WTC11 (cell line): ENCODE measurements around the gene CCDC88B. TPM values are rescaled to one million over a fixed set of nuclear protein-coding genes. Genes with fewer than 3 reads are reported as not detected.

Experiments used
- ATAC-seq: fragments of 200-7000 bp; cut with Tn5 transposase; 2 replicates; pipeline ENCODE4 v1.10.0; 2021; ENCODE audit warnings: mild to moderate bottlenecking, moderate library complexity
- CTCF ChIA-PET: fragments of 300-600 bp; sonication (Branson Sonifier 250); formaldehyde crosslinking; loops from one replicate; lab custom pipeline; 2021; ENCODE audit warnings: antibody characterized with exemption; lab: Charles Lee
- POLR2A ChIA-PET: fragments of 350-600 bp; sonication (Branson Sonifier 250); formaldehyde crosslinking; loops from one replicate; lab custom pipeline; 2021; ENCODE audit warnings: antibody characterized with exemption; lab: Charles Lee
- DNase-seq: peaks from one replicate; pipeline ENCODE4 v3.0.0; 2021; ENCODE audit warnings: low spot score
- H3K27ac Mint-ChIP-seq: 2 replicates; pipeline ENCODE4 v1.8.0; 2021; ENCODE audit warnings: mixed read lengths
- H3K27me3 Mint-ChIP-seq: 2 replicates; pipeline ENCODE4 v1.8.0; 2021; ENCODE audit warnings: low read depth, mild to moderate bottlenecking, moderate library complexity, mixed read lengths
- H3K36me3 Mint-ChIP-seq: 2 replicates; pipeline ENCODE4 v1.8.0; 2021; ENCODE audit warnings: mixed read lengths
- H3K4me1 Mint-ChIP-seq: 2 replicates; pipeline ENCODE4 v1.8.0; 2022; ENCODE audit warnings: mixed read lengths
- H3K4me3 Mint-ChIP-seq: 2 replicates; pipeline ENCODE4 v1.8.0; 2021; ENCODE audit warnings: mild to moderate bottlenecking, moderate library complexity, mixed read lengths
- H3K9me3 Mint-ChIP-seq: 2 replicates; pipeline ENCODE4 v1.8.0; 2021; ENCODE audit warnings: mixed read lengths
- ETV6 ChIP-seq: sonication (generic); formaldehyde crosslinking; IDR thresholded peaks from 2 replicates; pipeline ENCODE4 v1.8.1; 2022; ENCODE audit warnings: mild to moderate bottlenecking, missing genetic modification reagents
- IRF2 ChIP-seq: sonication (generic); formaldehyde crosslinking; IDR thresholded peaks from 2 replicates; pipeline ENCODE4 v1.8.0; 2022; ENCODE audit warnings: low read depth, missing genetic modification reagents, borderline replicate concordance
- NFYB ChIP-seq: sonication (generic); formaldehyde crosslinking; conservative IDR thresholded peaks from 2 replicates; pipeline ENCODE4 v1.8.0; 2022; ENCODE audit warnings: low read depth, missing genetic modification reagents
- RELA ChIP-seq: sonication (generic); formaldehyde crosslinking; IDR thresholded peaks from 2 replicates; pipeline ENCODE4 v1.8.1; 2022; ENCODE audit warnings: missing genetic modification reagents, mild to moderate bottlenecking, borderline replicate concordance
- RORB ChIP-seq: fragments of 250-450 bp; sonication (Bioruptor Pico); IDR thresholded peaks from 2 replicates; pipeline ENCODE4 v1.9.0; 2021; ENCODE audit warnings: mild to moderate bottlenecking
- SMAD4 ChIP-seq: sonication (generic); formaldehyde crosslinking; IDR thresholded peaks from 2 replicates; pipeline ENCODE4 v1.8.0; 2022; ENCODE audit warnings: mild to moderate bottlenecking, missing genetic modification reagents
- SOX15 ChIP-seq: fragments of 250-450 bp; sonication (Bioruptor Pico); IDR thresholded peaks from 2 replicates; pipeline ENCODE4 v1.9.0; 2021; ENCODE audit warnings: mild to moderate bottlenecking
- TCF7 ChIP-seq: sonication (generic); formaldehyde crosslinking; IDR thresholded peaks from 2 replicates; pipeline ENCODE4 v1.8.0; 2022; ENCODE audit warnings: mild to moderate bottlenecking, low read depth, missing genetic modification reagents, moderate library complexity
- TEAD1 ChIP-seq: sonication (generic); formaldehyde crosslinking; IDR thresholded peaks from 2 replicates; pipeline ENCODE4 v1.8.0; 2022; ENCODE audit warnings: mild to moderate bottlenecking, missing genetic modification reagents
- ZNF138 ChIP-seq: sonication (generic); formaldehyde crosslinking; conservative IDR thresholded peaks from 2 replicates; pipeline ENCODE4 v1.8.1; 2022; ENCODE audit warnings: mild to moderate bottlenecking, moderate library complexity, missing genetic modification reagents
- ZNF317 ChIP-seq: sonication (generic); formaldehyde crosslinking; IDR thresholded peaks from 2 replicates; pipeline ENCODE4 v1.8.1; 2023; ENCODE audit warnings: low read depth, mild to moderate bottlenecking, moderate library complexity, missing genetic modification reagents, borderline replicate concordance
- ZNF416 ChIP-seq: fragments of 250-450 bp; sonication (Bioruptor Pico); IDR thresholded peaks from 2 replicates; pipeline ENCODE4 v1.9.0; 2021; ENCODE audit warnings: mild to moderate bottlenecking, inconsistent platforms
- ZNF671 ChIP-seq: fragments of 250-450 bp; sonication (Bioruptor Pico); IDR thresholded peaks from 2 replicates; pipeline ENCODE4 v1.8.0; 2021; ENCODE audit warnings: mild to moderate bottlenecking
- total RNA-seq: library from RNA; stranded (reverse); gene quantifications from 3 replicates; pipeline ENCODE4 v1.2.3, GENCODE V29; 2021
- TF ChIP-seq, protein P1 (sequence below): sonication (generic); formaldehyde crosslinking; IDR thresholded peaks from 2 replicates; pipeline ENCODE4 v1.8.1; 2023; ENCODE audit warnings: mild to moderate bottlenecking, missing genetic modification reagents, moderate library complexity
- TF ChIP-seq, protein P2 (sequence below): fragments of 250-450 bp; sonication (Bioruptor Pico); IDR thresholded peaks from 2 replicates; pipeline ENCODE4 v1.9.0; 2021; ENCODE audit warnings: mild to moderate bottlenecking
- TF ChIP-seq, protein P3 (sequence below): fragments of 250-450 bp; sonication (Bioruptor Pico); IDR thresholded peaks from 2 replicates; pipeline ENCODE4 v1.9.0; 2021; ENCODE audit warnings: mild to moderate bottlenecking, borderline replicate concordance
- TF ChIP-seq, protein P4 (sequence below): sonication (generic); formaldehyde crosslinking; IDR thresholded peaks from 2 replicates; pipeline ENCODE4 v1.8.0; 2022; ENCODE audit warnings: mild to moderate bottlenecking, missing genetic modification reagents
- TF ChIP-seq, protein P5 (sequence below): fragments of 250-450 bp; sonication (Bioruptor Pico); IDR thresholded peaks from 2 replicates; pipeline ENCODE4 v1.8.0; 2021; ENCODE audit warnings: mild to moderate bottlenecking
- TF ChIP-seq, protein P6 (sequence below): sonication (generic); formaldehyde crosslinking; IDR thresholded peaks from 2 replicates; pipeline ENCODE4 v1.8.1; 2022; ENCODE audit warnings: missing genetic modification reagents, borderline replicate concordance
- TF ChIP-seq, protein P7 (sequence below): sonication (generic); formaldehyde crosslinking; IDR thresholded peaks from 2 replicates; pipeline ENCODE4 v1.8.0; 2023; ENCODE audit warnings: mild to moderate bottlenecking, missing genetic modification reagents

Gene CCDC88B
- total RNA-seq, 1 experiment from 2014 or later = 17.0 TPM

DNA sequence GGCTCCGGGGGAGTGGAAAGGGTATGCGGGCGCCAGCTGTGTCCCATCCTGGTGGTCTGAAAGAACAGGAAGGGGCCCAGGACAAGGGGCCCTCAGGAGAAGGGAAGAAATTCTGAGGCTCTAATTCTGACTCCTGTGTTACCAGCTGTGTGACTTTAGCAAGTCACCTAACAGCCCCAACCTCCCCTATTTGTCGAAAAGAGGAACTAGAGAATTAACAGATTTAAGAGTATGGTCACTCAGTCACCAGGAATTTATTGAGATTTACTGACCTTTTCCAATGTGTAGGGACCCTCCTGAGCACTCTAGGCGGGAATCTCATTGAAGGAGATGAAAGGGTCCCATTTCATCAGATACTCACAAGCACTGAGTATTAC, 33.6 kb downstream of the CCDC88B start:
- DNase-seq (no peak), ATAC-seq (no peak)
- Mint-ChIP-seq H3K4me1 (peaks cover 11% of the 10 kb centered on the region), H3K27ac (no peak overlapping the region), H3K4me3 (0 out of 2 replicates have a peak overlapping the region, but pooled peaks have one; percentile 10), H3K27me3 (no peaks in the 10 kb centered on the region), H3K36me3 (peaks cover 9% of the 10 kb centered on the region; the same call in 1 of the 2 replicates), H3K9me3 (no peaks in the 10 kb centered on the region)
- ChIA-PET POLR2A (no interaction called here), CTCF (interaction anchor here (3.0 to 12.8 kb wide), 3 partner anchors 19 to 76 kb away, joined by 13 to 140 read pairs (median 15); no protein-coding TSS in a partner anchor)
- TF ChIP-seq, protein P1, sequence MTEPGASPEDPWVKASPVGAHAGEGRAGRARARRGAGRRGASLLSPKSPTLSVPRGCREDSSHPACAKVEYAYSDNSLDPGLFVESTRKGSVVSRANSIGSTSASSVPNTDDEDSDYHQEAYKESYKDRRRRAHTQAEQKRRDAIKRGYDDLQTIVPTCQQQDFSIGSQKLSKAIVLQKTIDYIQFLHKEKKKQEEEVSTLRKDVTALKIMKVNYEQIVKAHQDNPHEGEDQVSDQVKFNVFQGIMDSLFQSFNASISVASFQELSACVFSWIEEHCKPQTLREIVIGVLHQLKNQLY (CRISPR knock-in tag) = no peak
- TF ChIP-seq RORB (CRISPR knock-in tag) (no peak), SMAD4 (no peak), TEAD1 (CRISPR knock-in tag) (no peak), TCF7 (CRISPR knock-in tag) (no peak), SOX15 (CRISPR knock-in tag) (no peak), ETV6 (CRISPR knock-in tag) (no peak), ZNF317 (CRISPR knock-in tag) (no peak)
- TF ChIP-seq, protein P2, sequence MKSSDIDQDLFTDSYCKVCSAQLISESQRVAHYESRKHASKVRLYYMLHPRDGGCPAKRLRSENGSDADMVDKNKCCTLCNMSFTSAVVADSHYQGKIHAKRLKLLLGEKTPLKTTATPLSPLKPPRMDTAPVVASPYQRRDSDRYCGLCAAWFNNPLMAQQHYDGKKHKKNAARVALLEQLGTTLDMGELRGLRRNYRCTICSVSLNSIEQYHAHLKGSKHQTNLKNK (CRISPR knock-in tag) = no peak
- TF ChIP-seq, protein P3, sequence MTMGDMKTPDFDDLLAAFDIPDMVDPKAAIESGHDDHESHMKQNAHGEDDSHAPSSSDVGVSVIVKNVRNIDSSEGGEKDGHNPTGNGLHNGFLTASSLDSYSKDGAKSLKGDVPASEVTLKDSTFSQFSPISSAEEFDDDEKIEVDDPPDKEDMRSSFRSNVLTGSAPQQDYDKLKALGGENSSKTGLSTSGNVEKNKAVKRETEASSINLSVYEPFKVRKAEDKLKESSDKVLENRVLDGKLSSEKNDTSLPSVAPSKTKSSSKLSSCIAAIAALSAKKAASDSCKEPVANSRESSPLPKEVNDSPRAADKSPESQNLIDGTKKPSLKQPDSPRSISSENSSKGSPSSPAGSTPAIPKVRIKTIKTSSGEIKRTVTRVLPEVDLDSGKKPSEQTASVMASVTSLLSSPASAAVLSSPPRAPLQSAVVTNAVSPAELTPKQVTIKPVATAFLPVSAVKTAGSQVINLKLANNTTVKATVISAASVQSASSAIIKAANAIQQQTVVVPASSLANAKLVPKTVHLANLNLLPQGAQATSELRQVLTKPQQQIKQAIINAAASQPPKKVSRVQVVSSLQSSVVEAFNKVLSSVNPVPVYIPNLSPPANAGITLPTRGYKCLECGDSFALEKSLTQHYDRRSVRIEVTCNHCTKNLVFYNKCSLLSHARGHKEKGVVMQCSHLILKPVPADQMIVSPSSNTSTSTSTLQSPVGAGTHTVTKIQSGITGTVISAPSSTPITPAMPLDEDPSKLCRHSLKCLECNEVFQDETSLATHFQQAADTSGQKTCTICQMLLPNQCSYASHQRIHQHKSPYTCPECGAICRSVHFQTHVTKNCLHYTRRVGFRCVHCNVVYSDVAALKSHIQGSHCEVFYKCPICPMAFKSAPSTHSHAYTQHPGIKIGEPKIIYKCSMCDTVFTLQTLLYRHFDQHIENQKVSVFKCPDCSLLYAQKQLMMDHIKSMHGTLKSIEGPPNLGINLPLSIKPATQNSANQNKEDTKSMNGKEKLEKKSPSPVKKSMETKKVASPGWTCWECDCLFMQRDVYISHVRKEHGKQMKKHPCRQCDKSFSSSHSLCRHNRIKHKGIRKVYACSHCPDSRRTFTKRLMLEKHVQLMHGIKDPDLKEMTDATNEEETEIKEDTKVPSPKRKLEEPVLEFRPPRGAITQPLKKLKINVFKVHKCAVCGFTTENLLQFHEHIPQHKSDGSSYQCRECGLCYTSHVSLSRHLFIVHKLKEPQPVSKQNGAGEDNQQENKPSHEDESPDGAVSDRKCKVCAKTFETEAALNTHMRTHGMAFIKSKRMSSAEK (CRISPR knock-in tag) = no peak
- TF ChIP-seq, protein P4, sequence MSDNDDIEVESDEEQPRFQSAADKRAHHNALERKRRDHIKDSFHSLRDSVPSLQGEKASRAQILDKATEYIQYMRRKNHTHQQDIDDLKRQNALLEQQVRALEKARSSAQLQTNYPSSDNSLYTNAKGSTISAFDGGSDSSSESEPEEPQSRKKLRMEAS = no peak
- TF ChIP-seq, protein P5, sequence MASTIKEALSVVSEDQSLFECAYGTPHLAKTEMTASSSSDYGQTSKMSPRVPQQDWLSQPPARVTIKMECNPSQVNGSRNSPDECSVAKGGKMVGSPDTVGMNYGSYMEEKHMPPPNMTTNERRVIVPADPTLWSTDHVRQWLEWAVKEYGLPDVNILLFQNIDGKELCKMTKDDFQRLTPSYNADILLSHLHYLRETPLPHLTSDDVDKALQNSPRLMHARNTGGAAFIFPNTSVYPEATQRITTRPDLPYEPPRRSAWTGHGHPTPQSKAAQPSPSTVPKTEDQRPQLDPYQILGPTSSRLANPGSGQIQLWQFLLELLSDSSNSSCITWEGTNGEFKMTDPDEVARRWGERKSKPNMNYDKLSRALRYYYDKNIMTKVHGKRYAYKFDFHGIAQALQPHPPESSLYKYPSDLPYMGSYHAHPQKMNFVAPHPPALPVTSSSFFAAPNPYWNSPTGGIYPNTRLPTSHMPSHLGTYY (CRISPR knock-in tag) = no peak

DNA sequence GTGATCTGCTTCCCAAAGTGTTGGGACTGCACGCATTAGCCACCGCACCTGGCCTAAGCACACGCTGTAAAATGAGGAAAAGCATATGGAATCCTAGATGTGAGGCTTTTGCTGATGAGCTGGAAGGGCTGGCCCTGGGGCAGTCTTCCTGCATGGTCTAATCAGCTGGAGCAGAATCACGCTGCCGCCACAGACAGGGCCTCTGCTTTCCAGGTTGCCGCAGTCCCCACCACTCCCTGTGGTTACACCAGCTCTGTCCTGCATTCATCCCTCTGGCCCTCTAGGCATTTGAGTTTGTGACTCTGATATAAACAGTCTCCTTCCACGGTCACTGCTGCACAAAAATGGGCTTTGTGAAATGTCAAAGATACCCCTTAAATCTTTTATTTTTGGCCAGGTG, 36.1 kb downstream of the CCDC88B start:
- DNase-seq = no peak
- Mint-ChIP-seq H3K36me3 (no peaks in the 10 kb centered on the region), H3K4me1 (peaks cover 11% of the 10 kb centered on the region), H3K27ac (no peak overlapping the region), H3K9me3 (no peaks in the 10 kb centered on the region), H3K4me3 (no peak overlapping the region), H3K27me3 (no peaks in the 10 kb centered on the region)
- no peak for ATAC-seq
- ChIA-PET POLR2A (interaction anchor here (0.7 kb wide), 2 partner anchors 17 to 289 kb away, joined by 4 to 5 read pairs; partner anchors contain the start of gene RPS6KA4), CTCF (interaction anchor here (0.6 to 12.8 kb wide), 6 partner anchors 21 to 274 kb away, joined by 3 to 140 read pairs (median 3); no protein-coding TSS in a partner anchor)
- TF ChIP-seq NFYB (CRISPR knock-in tag) (no peak), SMAD4 (no peak), ZNF416 (no peak), IRF2 (CRISPR knock-in tag) (no peak), RELA (CRISPR knock-in tag) (no peak), ZNF671 (CRISPR knock-in tag) (no peak), ZNF138 (CRISPR knock-in tag) (no peak)
- TF ChIP-seq, protein P6, sequence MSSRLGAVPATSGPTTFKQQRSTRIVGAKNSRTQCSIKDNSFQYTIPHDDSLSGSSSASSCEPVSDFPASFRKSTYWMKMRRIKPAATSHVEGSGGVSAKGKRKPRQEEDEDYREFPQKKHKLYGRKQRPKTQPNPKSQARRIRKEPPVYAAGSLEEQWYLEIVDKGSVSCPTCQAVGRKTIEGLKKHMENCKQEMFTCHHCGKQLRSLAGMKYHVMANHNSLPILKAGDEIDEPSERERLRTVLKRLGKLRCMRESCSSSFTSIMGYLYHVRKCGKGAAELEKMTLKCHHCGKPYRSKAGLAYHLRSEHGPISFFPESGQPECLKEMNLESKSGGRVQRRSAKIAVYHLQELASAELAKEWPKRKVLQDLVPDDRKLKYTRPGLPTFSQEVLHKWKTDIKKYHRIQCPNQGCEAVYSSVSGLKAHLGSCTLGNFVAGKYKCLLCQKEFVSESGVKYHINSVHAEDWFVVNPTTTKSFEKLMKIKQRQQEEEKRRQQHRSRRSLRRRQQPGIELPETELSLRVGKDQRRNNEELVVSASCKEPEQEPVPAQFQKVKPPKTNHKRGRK = no peak
- TF ChIP-seq, protein P7, sequence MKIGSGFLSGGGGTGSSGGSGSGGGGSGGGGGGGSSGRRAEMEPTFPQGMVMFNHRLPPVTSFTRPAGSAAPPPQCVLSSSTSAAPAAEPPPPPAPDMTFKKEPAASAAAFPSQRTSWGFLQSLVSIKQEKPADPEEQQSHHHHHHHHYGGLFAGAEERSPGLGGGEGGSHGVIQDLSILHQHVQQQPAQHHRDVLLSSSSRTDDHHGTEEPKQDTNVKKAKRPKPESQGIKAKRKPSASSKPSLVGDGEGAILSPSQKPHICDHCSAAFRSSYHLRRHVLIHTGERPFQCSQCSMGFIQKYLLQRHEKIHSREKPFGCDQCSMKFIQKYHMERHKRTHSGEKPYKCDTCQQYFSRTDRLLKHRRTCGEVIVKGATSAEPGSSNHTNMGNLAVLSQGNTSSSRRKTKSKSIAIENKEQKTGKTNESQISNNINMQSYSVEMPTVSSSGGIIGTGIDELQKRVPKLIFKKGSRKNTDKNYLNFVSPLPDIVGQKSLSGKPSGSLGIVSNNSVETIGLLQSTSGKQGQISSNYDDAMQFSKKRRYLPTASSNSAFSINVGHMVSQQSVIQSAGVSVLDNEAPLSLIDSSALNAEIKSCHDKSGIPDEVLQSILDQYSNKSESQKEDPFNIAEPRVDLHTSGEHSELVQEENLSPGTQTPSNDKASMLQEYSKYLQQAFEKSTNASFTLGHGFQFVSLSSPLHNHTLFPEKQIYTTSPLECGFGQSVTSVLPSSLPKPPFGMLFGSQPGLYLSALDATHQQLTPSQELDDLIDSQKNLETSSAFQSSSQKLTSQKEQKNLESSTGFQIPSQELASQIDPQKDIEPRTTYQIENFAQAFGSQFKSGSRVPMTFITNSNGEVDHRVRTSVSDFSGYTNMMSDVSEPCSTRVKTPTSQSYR (CRISPR knock-in tag) = no peak
